ENCODE data around the gene F13A1. TPM values are rescaled to one million over a fixed set of nuclear protein-coding genes. Genes with fewer than 3 reads are reported as not detected.

Gene F13A1
- total and polyA plus RNA-seq, 8 donors = 6.9 to 74.7 (median 35.9) TPM

DNA sequence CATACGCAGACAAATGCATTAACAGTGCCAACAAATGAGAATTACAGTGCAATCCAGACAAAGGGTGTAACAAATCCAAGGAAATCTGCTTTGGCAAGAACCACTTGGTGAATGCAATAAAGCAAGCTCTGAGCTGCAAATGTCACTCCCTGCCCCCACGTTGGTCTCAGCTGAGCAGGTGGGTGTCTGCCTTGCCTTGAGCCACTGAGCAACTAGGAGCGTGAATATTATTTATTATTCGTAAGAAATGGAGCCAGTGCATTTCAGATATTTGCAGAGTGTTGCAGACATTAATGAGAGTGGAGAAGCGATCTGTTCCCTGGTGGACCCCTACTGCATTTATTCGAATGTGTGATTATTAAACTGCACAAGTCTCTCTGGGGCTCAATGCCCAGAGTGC lies 36.6 kb upstream of the F13A1 start:
- H3K27me3 ChIP-seq = peaks cover 0 to 16% (median 0%) of the 10 kb centered on the region in 3 donors
- H3K4me3 ChIP-seq = no peak overlapping the region
- no peak overlapping the region for H3K27ac ChIP-seq
- TF ChIP-seq POLR2A (IDR thresholded peaks at IDR 0.05) (no peak), CTCF (IDR thresholded peaks at IDR 0.05) (no peak), POLR2AphosphoS5 (IDR thresholded peaks at IDR 0.05) (no peak), EP300 (IDR thresholded peaks at IDR 0.05) (no peak)
- intact Hi-C loops (cut with DNase I; ENCODE audit: low total_unique reads) = no loop called here
- H3K9me3 ChIP-seq = no peaks in the 10 kb centered on the region
- DNase-seq = no peak
- H3K36me3 ChIP-seq = no peaks in the 10 kb centered on the region
- no peaks in the 10 kb centered on the region for H3K4me1 ChIP-seq
- 57 to 74% (median 69%) methylated on average over 6 of the region's 6 CpGs for WGBS, 5 donors

DNA sequence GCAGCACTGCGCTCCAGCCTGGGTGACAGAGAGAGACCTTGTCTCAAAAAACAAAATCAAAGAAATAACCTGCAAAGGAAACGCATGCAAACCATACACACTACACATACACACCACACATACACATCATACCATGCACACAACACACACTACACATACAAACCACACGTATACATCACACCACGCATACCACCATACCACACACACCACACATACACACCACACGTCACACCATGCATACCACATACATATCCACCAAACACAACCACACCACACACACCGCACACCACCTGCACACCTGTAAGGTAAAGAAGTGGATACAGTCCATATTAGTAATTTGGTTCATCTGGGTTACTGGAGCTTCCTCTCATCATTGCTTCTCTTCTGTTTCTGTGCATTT lies 32.3 kb upstream of the F13A1 start:
- WGBS, 5 donors = 85 to 95% (median 92%) methylated on average over 6 of the region's 6 CpGs
- DNase-seq = no peak

DNA sequence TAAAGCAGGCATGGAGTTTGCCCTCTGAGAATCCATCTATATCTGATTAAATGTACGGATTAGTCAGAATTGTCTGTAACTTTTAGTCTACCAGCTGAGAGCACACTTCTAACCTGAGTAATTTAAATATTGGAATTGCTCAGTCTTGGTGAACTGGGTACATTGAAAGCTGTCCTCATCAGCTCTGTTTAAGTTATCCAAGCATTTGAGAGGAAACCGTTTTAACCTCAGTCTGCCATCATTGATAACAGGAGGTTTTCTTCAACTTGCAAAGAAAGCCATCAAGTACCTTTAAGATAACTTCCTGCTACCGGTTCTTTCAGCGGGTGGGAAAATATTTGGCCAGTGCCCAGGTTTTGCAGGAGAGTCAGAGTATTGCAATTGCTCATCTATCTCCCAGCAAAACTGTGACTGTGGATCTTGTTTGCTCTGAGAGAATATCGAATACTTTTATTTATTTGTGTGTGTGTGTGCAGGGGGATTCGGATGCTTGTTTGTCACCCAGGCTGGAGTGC lies 31.1 kb upstream of the F13A1 start:
- intact Hi-C loops (cut with DNase I; ENCODE audit: low total_unique reads) = no loop called here
- Histone ChIP-seq H3K27ac (no peak overlapping the region), H3K4me1 (no peaks in the 10 kb centered on the region), H3K9me3 (no peaks in the 10 kb centered on the region), H3K27me3 (peaks cover 0 to 19% (median 0%) of the 10 kb centered on the region in 3 donors), H3K4me3 (no peak overlapping the region), H3K36me3 (no peaks in the 10 kb centered on the region)
- TF ChIP-seq POLR2AphosphoS5 (IDR thresholded peaks at IDR 0.05) = no peak
- no peak for TF ChIP-seq CTCF (IDR thresholded peaks at IDR 0.05)
- TF ChIP-seq POLR2A (IDR thresholded peaks at IDR 0.05) = no peak
- TF ChIP-seq EP300 (IDR thresholded peaks at IDR 0.05) = no peak
- WGBS, 5 donors = 37 to 47% (median 40%) methylated on average over 6 of the region's 6 CpGs
- no peak for DNase-seq

More for the DNA sequence above, 32.3 kb upstream of the F13A1 start:
- H3K27ac ChIP-seq = no peak overlapping the region
- no peaks in the 10 kb centered on the region for H3K36me3 ChIP-seq
- intact Hi-C loops (cut with DNase I; ENCODE audit: low total_unique reads) = no loop called here
- no peak for TF ChIP-seq CTCF (IDR thresholded peaks at IDR 0.05)
- no peaks in the 10 kb centered on the region for H3K4me1 ChIP-seq
- peaks cover 0 to 19% (median 0%) of the 10 kb centered on the region in 3 donors for H3K27me3 ChIP-seq
- no peaks in the 10 kb centered on the region for H3K9me3 ChIP-seq
- no peak overlapping the region for H3K4me3 ChIP-seq

- Histone ChIP-seq H3K4me3 (no peak overlapping the region), H3K9me3 (no peaks in the 10 kb centered on the region), H3K36me3 (no peaks in the 10 kb centered on the region), H3K27me3 (peaks cover 0 to 19% (median 0%) of the 10 kb centered on the region in 3 donors), H3K4me1 (no peaks in the 10 kb centered on the region), H3K27ac (no peak overlapping the region)
- WGBS, 5 donors = 75 to 88% (median 84%) methylated on average over 4 of the region's 4 CpGs
- TF ChIP-seq EP300 (IDR thresholded peaks at IDR 0.05) (no peak), POLR2A (IDR thresholded peaks at IDR 0.05) (no peak), CTCF (IDR thresholded peaks at IDR 0.05) (no peak), POLR2AphosphoS5 (IDR thresholded peaks at IDR 0.05) (no peak)
- no peak for DNase-seq
- intact Hi-C loops (cut with DNase I; ENCODE audit: low total_unique reads) = no loop called here
Observed at GRCh38 chr6:6350696-6351095, 30.2 kb upstream of the F13A1 start.

All from stomach (tissue), 9 donors.